GM18868 (cell line): Measurements from ENCODE around the gene VPS13D.

Experiments
- ATAC-seq: cut with Tn5 transposase; IDR thresholded peaks from one replicate; pipeline ENCODE4 v1.9.1; 2021; ENCODE audit warnings: mild to moderate bottlenecking, moderate library complexity; ENCODE audit not compliant: unreplicated experiment

The VPS13D gene

DNA sequence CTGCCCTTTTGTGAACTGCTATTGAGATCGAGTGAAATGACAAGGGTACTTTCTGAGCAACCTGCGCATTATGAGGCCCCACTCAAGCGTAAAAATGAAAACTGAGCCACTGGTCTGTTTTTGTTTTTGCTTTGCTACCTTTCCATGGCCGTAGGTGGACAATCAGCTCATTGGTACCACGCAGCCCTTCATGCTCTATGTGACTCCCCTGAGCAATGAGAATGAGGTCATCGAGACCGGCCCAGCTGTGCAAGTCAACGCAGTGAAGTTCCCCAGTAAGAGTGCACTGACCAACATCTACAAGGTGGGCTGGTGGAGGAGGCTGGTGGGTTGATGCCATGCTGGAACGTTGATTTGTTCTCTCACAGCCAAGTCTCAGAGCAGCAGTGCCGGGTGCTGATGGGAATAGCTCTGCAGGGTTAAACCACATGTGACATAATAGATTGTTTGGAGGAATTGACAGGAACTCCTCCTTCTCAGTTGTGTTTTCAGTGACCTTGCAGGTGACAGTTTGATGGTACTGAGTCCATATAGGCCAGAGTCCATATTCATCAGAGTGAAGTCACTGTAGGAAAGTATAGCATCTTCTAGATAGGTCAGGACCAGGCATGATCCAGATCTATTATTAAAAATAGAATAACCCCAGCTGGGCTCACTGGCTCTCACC, 170.3 kb downstream of the VPS13D start:
- ATAC-seq = no peak

GRCh38 chr1:12402159-12402673, 172.4 kb downstream of the VPS13D start:
- ATAC-seq = no peak

- ATAC-seq = no peak
These were observed 173.0 kb downstream of the VPS13D start for GRCh38 chr1:12402842-12403241.

DNA sequence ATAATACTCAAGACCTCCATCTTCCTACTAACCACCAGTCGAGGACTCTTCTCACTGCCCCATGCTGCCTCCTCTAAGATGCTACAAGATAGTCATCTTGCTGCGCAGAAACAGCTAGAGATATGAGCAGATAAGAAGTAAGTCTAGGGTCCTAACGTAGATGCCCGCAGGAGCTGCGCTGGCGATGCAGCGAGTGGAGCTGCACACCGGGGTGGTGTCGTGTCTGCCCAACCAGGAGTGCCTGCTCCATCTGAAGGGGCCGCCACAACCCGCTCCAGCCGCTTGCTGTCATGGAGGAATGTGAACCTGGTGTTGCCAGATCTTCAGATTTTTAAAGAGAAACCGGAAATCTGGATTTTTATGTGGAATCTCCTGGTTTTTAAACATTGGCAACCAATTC, 175.1 kb downstream of the VPS13D start:
- no peak for ATAC-seq

GRCh38 chr1:12405325-12406210, 175.7 kb downstream of the VPS13D start:
- ATAC-seq = no peak

GRCh38 chr1:12406211-12407021, 176.6 kb downstream of the VPS13D start:
- ATAC-seq = no peak

DNA sequence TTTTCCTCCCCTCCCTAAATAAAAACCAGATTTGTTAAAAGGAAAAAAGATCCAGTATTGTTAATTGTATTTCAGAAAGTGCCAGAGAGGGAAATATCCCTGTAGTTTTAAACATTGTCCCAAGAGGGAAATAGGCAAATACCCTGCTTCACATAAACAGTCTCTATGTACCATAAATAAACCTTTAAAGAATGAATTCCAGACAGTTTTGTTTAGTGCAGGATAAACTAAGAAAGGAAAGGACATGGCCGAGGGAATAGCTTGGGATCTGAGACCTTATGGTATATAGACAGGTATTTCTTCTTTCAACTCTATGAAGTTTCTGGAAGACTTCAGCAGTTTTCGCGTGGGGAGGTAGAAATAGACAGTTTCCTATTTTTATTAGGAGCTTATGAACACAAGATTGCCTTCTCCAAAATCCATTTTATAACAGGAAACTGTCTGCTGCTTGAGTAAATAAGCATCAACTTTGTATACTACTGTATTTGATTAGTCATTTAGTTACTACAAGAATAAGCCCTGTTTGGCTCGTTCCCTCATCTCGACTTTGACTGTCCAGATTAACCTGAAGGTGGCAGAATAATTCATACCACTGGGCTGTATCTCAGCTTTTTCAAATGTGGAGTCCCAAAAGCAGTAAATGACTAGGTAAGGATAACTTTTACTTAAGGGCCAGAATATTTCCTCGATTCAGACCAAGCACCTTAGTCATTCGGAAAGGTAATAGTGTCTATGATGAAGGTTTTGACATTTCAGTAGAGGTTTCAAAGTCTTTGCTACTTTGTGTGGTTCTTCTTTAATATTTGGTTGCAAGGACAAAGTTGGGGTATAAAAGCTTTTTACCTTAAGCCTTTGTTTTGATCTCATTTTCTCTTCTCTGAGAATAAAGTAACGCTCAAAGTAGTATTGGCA, 177.5 kb downstream of the VPS13D start:
- ATAC-seq = no peak

DNA sequence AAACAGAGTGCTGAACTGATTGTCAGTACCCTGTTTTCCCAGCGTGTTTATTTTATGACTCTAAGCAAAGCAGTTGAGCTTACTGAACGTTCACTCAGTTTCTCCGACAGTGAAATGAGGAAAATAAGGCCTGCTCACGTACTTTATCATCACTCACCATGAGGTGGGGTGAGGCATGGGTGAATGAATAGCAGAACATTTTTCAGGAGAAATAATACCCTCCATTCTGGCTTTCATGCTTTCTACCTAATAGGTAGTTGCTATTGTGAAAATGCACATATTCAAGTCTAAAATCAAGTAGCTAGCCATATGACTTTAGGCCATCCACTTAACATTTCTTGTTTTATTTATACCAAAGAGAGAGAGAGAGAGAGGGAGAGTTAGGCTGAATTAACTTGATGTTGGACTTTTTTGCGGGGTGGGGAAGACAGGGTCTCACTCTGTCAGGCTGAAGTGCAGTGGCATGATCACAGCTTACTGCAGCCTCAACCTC, 178.2 kb downstream of the VPS13D start:
- ATAC-seq = no peak

GRCh38 chr1:12408662-12409061, 178.8 kb downstream of the VPS13D start:
- no peak for ATAC-seq

- ATAC-seq = no peak
These were observed 179.9 kb downstream of the VPS13D start for GRCh38 chr1:12409681-12410080.

DNA sequence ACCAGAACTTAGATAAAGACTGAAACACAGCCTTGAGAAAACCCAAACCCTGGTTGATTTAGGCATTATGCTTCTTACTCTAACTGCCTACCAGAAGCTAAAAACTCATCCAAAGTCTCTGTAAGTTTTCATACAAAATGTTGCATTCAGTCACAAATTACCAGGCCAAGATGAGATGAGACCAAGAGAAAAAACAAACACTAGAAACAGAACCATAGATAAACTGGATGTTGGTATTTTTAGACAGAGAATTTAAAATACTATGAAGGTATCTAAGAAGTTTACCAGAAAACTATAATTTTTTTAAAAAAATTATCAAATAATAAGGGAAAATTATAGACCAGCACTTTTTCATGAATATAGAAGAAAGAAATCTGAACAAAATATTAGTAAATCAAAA, 180.5 kb downstream of the VPS13D start:
- ATAC-seq = no peak

DNA sequence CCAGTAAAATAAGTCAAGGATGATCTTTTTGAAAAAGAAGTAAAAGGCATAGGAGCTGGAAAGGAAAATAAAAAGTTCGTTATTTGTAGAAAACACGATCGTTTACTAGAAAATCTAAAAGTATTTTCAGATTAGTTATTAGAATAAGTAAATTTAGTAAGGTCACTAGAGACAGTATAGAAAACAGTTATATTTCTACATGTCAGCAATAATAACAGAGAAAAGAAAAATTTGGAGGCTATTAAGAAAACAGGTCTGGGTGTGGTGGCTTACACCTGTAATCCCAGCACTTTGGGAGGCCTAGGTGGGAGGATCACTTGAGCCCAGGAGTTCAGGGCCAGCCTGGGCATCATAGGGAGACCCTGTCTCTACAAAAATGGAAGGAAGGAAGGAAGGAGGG, 181.3 kb downstream of the VPS13D start:
- no peak for ATAC-seq

DNA sequence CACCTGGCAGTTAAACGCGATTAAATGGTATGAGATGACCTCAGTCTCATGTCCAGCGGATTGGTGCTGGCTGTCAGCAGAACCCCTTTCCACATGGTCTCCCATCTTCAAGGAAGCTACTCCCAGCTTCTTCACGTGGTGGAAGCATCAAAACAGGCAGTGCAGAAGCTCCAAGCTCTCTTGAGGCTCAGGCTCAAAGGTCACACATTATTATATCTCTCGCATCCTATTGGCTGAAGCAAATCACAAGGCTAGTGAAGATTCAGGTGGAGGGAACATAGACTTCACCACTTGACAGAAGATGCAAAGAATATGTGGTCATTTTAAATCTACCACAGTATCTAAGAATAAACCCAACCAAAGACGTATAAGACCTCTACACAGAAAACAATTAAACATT, 181.9 kb downstream of the VPS13D start:
- ATAC-seq = no peak

- ATAC-seq = no peak
These were observed 182.6 kb downstream of the VPS13D start for GRCh38 chr1:12412439-12412838.

DNA sequence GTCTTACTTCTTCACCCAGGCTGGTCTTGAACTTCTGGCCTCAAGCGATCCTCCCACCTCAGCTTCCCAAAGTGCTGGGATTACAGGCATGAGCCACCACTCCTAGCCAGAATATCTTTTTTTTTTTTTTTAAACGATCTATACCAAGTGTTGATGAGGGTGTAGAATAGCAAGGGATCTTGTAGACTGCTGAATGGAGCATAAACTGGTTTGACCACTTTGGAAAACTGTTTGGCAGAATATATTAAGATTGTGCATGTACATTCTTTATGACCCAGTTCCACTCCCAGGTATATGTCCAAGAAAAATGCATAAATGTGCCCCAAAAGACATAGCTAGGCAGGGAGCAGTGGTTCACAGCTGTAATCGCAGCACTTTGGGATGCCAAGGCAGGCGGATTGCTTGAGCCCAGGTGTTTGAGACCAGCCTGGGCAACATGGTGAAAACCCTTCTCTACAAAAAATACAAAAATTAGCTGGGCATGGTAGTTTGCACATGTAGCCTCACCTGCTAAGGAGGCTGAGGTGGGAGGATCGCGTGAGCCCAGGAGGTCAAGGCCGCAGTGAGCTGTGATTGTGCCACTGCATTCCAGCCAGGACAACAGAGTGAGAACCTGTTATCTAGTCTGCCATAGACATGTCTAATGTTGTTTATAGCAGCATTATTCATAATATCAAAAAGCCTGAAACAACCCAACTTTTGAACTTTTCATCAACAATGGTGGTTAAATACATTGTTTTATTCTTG, 184.0 kb downstream of the VPS13D start:
- ATAC-seq = no peak

DNA sequence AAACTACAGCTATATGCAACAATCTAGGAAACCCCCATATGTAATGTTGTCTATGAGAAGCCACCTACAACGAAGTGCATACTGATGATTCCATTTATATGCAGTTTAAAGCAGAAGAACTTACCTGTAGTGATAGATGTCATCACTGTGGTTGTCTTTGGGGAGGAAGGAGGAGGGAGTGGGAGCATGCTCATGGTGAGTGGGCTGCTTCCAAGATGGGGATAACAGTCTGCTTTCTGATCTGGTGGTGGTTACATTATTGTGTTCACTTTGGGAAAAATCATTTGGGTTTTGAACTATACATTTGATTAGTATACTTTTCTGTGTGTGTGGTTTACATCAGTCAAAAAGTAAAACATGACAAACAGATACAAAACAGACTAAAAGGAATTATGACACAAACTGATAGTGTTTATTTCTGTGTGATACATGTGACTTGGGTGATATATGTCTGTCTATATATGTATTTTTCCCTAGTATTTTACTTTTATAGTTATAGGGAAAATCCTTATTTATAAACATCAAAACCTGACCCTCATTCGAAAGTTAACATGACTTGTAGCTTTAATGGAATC, 184.7 kb downstream of the VPS13D start:
- ATAC-seq = no peak

GRCh38 chr1:12415038-12415466, 185.2 kb downstream of the VPS13D start:
- no peak for ATAC-seq

DNA sequence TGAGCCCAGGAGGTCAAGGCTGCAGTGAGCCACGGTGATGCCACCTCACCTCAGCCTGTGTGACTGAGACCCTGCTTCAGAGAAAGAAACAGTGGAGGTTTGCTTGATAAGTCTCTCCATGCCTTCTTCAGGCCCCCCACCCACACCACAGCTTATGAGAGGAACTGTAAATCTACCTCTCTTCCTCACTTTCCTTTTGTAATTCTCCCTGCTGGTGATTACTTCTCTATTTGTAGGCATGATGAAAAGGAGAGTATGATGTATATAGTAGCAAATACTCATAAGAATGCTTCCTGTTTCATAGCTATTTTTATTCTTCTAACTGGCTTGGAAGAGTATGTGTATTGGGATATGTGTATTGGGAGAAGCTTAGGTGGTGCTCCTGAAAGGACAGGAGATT, 186.3 kb downstream of the VPS13D start:
- ATAC-seq = no peak

DNA sequence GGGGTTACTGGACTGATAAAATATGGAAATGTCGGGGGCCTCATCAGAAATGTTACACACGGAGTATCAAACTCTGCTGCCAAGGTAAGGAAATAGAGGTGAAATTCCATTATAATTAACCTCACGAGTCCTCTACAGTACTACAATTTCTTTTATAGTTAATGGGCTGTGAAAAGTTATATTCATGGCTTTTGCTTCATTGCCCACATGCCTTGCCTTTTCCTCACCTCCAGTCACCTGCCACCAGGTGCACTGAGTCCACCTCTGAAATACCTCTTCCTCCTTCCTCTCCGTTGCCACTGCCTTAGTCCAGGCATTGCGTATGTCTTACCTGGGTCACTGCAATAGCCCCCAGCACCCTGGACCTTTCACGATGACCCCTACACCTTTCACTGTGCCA, 186.9 kb downstream of the VPS13D start:
- no peak for ATAC-seq
